ENCODE measurements around the gene USP1.

- TF ChIP-seq GATA2 (IDR thresholded peaks at IDR 0.05; ENCODE audit: low read depth, low read length) (no peak), GATA3 (IDR thresholded peaks at IDR 0.05; ENCODE audit: low read depth, low read length) (no peak)
These were observed 31.6 kb upstream of the USP1 start for GRCh38 chr1:62405247-62405646.
